IMR-90 (cell line): ENCODE data around the gene SPRR4. TPM values are rescaled to one million over a fixed set of nuclear protein-coding genes. Genes with fewer than 3 reads are reported as not detected.

Source experiments
- ATAC-seq: fragments of 200-7000 bp; cut with Tn5 transposase; 2 replicates; pipeline ENCODE4 v1.9.1; 2020; ENCODE audit warnings: low read depth, mild to moderate bottlenecking, moderate library complexity
- BruUV-seq: library from RNA; stranded (reverse); fragments of 400-500 nt; replicated peaks from 2 replicates; lab custom pipeline; 2021; lab: Mats Ljungman, UMichigan
- CTCF ChIA-PET: fragments of 300-600 bp; formaldehyde crosslinking; extraction: SDS; loops from one replicate; lab custom pipeline; 2021; ENCODE audit warnings: antibody characterized with exemption; lab: Yijun Ruan, JAX
- POLR2A ChIA-PET: fragments of 300-600 bp; sonication (Branson Sonifier 250); formaldehyde crosslinking; loops from one replicate; lab custom pipeline; 2022; ENCODE audit warnings: antibody characterized with exemption; ENCODE audit not compliant: unreplicated experiment; lab: Charles Lee
- DNase-seq: peaks from one replicate; pipeline ENCODE4 v3.0.0; 2013
- H2AFZ ChIP-seq: replicated peaks from 2 replicates; pipeline ENCODE3; 2013; ENCODE audit warnings: low read length, mild to moderate bottlenecking; ENCODE audit not compliant: poor library complexity
- H2AK5ac ChIP-seq: 2 replicates; pipeline ENCODE4 v1.6.1; 2013; ENCODE audit warnings: low read depth, low read length, inconsistent platforms
- H2AK9ac ChIP-seq: replicated peaks from 2 replicates; pipeline ENCODE3; 2013; ENCODE audit warnings: mild to moderate bottlenecking, low read depth, low read length, moderate library complexity; ENCODE audit not compliant: poor library complexity
- H2BK120ac ChIP-seq: 2 replicates; pipeline ENCODE4 v1.6.1; 2013; ENCODE audit warnings: low read depth, low read length, inconsistent platforms
- H2BK15ac ChIP-seq: 3 replicates; pipeline ENCODE4 v1.6.1; 2013; ENCODE audit warnings: low read depth, low read length, inconsistent platforms
- H2BK20ac ChIP-seq: 2 replicates; pipeline ENCODE4 v1.6.1; 2013; ENCODE audit warnings: low read depth, mild to moderate bottlenecking, inconsistent platforms, low read length, moderate library complexity
- H2BK5ac ChIP-seq: 2 replicates; pipeline ENCODE4 v1.6.1; 2013; ENCODE audit warnings: mild to moderate bottlenecking, low read depth, low read length, inconsistent platforms; ENCODE audit not compliant: poor library complexity, severe bottlenecking
- H3K14ac ChIP-seq: replicated peaks from 2 replicates; pipeline ENCODE4 v1.6.1; 2013; ENCODE audit warnings: low read depth, low read length, inconsistent platforms
- H3K18ac ChIP-seq: 2 replicates; pipeline ENCODE4 v1.6.1; 2013; ENCODE audit warnings: low read depth, low read length, control low read depth
- H3K23ac ChIP-seq: 2 replicates; pipeline ENCODE4 v1.6.1; 2013; ENCODE audit warnings: low read depth, low read length, inconsistent platforms
- H3K27ac ChIP-seq: 2 replicates; pipeline ENCODE4 v1.5.1; 2013; ENCODE audit warnings: mild to moderate bottlenecking, control low read depth, low read length; ENCODE audit not compliant: insufficient read depth
- H3K27me3 ChIP-seq: 2 replicates; pipeline ENCODE4 v1.6.1; 2013; ENCODE audit warnings: low read length; ENCODE audit not compliant: control insufficient read depth, insufficient read depth
- H3K36me3 ChIP-seq: 2 replicates; pipeline ENCODE4 v1.6.1; 2013; ENCODE audit warnings: low read length, mixed read lengths; ENCODE audit not compliant: control insufficient read depth, insufficient read depth
- H3K4ac ChIP-seq: 2 replicates; pipeline ENCODE4 v1.6.1; 2013; ENCODE audit warnings: low read depth, low read length, inconsistent platforms
- H3K4me1 ChIP-seq: 2 replicates; pipeline ENCODE4 v1.6.1; 2013; ENCODE audit warnings: low read length, mixed read lengths; ENCODE audit not compliant: control insufficient read depth, insufficient read depth
- H3K4me2 ChIP-seq: 2 replicates; pipeline ENCODE4 v1.6.1; 2013; ENCODE audit warnings: low read depth, mild to moderate bottlenecking, control low read depth, low read length, moderate library complexity
- H3K4me3 ChIP-seq: 2 replicates; pipeline ENCODE4 v1.5.1; 2013; ENCODE audit warnings: low read depth, mild to moderate bottlenecking, control low read depth, low read length, moderate library complexity; ENCODE audit not compliant: insufficient read depth
- H3K56ac ChIP-seq: 2 replicates; pipeline ENCODE4 v1.6.1; 2013; ENCODE audit warnings: low read length, inconsistent platforms; ENCODE audit not compliant: insufficient read depth; ENCODE audit errors: extremely low read depth
- H3K79me1 ChIP-seq, 2 experiments: 2 replicates each; pipeline ENCODE4 v1.6.1; 2013; ENCODE audit warnings: low read length in 2 of 2, inconsistent platforms in 1 of 2, low read depth in 1 of 2
- H3K9ac ChIP-seq: 2 replicates; pipeline ENCODE4 v1.6.1; 2013; ENCODE audit warnings: low read depth, low read length, control low read depth
- H3K9me1 ChIP-seq: 2 replicates; pipeline ENCODE4 v1.6.1; 2013; ENCODE audit warnings: low read length, inconsistent platforms; ENCODE audit not compliant: insufficient read depth
- H3K9me3 ChIP-seq: 2 replicates; pipeline ENCODE4 v1.6.1; 2013; ENCODE audit warnings: low read length; ENCODE audit not compliant: control insufficient read depth, insufficient read depth
- H4K20me1 ChIP-seq: 2 replicates; pipeline ENCODE4 v1.6.1; 2013; ENCODE audit warnings: low read length, inconsistent platforms; ENCODE audit not compliant: insufficient read depth
- H4K5ac ChIP-seq: 2 replicates; pipeline ENCODE4 v1.6.1; 2013; ENCODE audit warnings: mild to moderate bottlenecking, low read depth, low read length, control low read depth
- H4K8ac ChIP-seq, 2 experiments: 2 replicates each; pipeline ENCODE4 v1.6.1; 2013; ENCODE audit warnings: low read depth in 2 of 2, low read length in 2 of 2, control low read depth in 1 of 2, inconsistent platforms in 1 of 2
- H4K91ac ChIP-seq: 2 replicates; pipeline ENCODE4 v1.6.1; 2013; ENCODE audit warnings: low read depth, low read length, inconsistent platforms; ENCODE audit not compliant: insufficient read depth
- CEBPB ChIP-seq: IDR thresholded peaks from 2 replicates; pipeline ENCODE4 v1.6.1; 2012; ENCODE audit warnings: low read depth, low read length, improper control_type of control experiment
- RFX5 ChIP-seq: IDR thresholded peaks from 2 replicates; pipeline ENCODE4 v1.8.0; 2012; ENCODE audit warnings: low read depth, mild to moderate bottlenecking, low read length, moderate library complexity
- WGBS, 2 experiments: methylation state at CpG; one replicate each; pipeline versions ENCODE4 v1.1.5 to v1.1.7; 2013; ENCODE audit warnings: missing lambda C conversion rate in 2 of 2; ENCODE audit not compliant: insufficient read length in 1 of 2; ENCODE audit errors: extremely low coverage in 2 of 2; 5-methylcytosine and 5-hydroxymethylcytosine counted together
- dilution Hi-C: fragments of 300-500 bp; cut with HindIII; formaldehyde crosslinking; loops from one replicate; pipeline ENCODE4 v1.14.3; 2018; ENCODE audit warnings: low sequenced_read_pairs; ENCODE audit not compliant: unreplicated experiment
- in situ Hi-C: fragments of 300-500 bp; cut with MboI; formaldehyde crosslinking; loops from 3 replicates; pipeline ENCODE4 v1.14.3; 2019; ENCODE audit warnings: low sequenced_read_pairs, inconsistent platforms, mixed read lengths
- intact Hi-C: fragments of 100-400 bp; cut with micrococcal nuclease; formaldehyde crosslinking; loops from 2 replicates; pipeline ENCODE4 v1.10.0; 2022
- polyA plus RNA-seq, 3 experiments: library from polyadenylated mRNA; depleted of rRNA; stranded (reverse); fragments of >200 nt; gene quantifications; 2 replicates each; pipeline ENCODE4 v1.2.3, GENCODE V29; 2012; ENCODE audit warnings: low replicate concordance in 1 of 3
- total RNA-seq: library from RNA; depleted of rRNA; stranded (reverse); fragments of >200 nt; gene quantifications from 2 replicates; pipeline ENCODE4 v1.2.3, GENCODE V29; 2012
- TF ChIP-seq, protein P1 (sequence below): conservative IDR thresholded peaks from 2 replicates; pipeline ENCODE4 v1.5.1; 2012; ENCODE audit warnings: mild to moderate bottlenecking, low read depth, low read length, improper control_type of control experiment

Gene SPRR4
- total and polyA plus RNA-seq, 2 of the 4 experiments (the other 2 are of a cell fraction) = not detected

- Histone ChIP-seq H3K36me3 (no peaks in the 10 kb centered on the region), H3K27me3 (no peaks in the 10 kb centered on the region), H2BK5ac (no peak overlapping the region), H3K4me2 (no peak overlapping the region), H3K9me3 (no peaks in the 10 kb centered on the region), H2BK15ac (no peak overlapping the region), H4K91ac (no peak overlapping the region), H3K4me1 (no peaks in the 10 kb centered on the region), H3K4ac (no peak overlapping the region), H2AK5ac (no peak overlapping the region), H3K79me1 (no peaks in the 10 kb centered on the region), H2AK9ac (no peak overlapping the region), H2AFZ (no peak overlapping the region), H3K9ac (no peak overlapping the region), H3K27ac (no peak overlapping the region), H3K18ac (no peak overlapping the region), H3K23ac (no peak overlapping the region), H4K20me1 (no peaks in the 10 kb centered on the region), H3K14ac (no peak overlapping the region), H3K9me1 (no peaks in the 10 kb centered on the region), H4K5ac (no peak overlapping the region), H4K8ac (no peak overlapping the region), H3K56ac (no peak overlapping the region), H2BK120ac (no peak overlapping the region), H2BK20ac (no peak overlapping the region), H3K4me3 (no peak overlapping the region)
- dilution Hi-C loops = no loop called here
- intact Hi-C loops = no loop called here
- BruUV-seq = no TSS peak
- TF ChIP-seq, protein P1, sequence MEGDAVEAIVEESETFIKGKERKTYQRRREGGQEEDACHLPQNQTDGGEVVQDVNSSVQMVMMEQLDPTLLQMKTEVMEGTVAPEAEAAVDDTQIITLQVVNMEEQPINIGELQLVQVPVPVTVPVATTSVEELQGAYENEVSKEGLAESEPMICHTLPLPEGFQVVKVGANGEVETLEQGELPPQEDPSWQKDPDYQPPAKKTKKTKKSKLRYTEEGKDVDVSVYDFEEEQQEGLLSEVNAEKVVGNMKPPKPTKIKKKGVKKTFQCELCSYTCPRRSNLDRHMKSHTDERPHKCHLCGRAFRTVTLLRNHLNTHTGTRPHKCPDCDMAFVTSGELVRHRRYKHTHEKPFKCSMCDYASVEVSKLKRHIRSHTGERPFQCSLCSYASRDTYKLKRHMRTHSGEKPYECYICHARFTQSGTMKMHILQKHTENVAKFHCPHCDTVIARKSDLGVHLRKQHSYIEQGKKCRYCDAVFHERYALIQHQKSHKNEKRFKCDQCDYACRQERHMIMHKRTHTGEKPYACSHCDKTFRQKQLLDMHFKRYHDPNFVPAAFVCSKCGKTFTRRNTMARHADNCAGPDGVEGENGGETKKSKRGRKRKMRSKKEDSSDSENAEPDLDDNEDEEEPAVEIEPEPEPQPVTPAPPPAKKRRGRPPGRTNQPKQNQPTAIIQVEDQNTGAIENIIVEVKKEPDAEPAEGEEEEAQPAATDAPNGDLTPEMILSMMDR = no peak
- TF ChIP-seq RFX5 = no peak
- TF ChIP-seq CEBPB = no peak
- ChIA-PET POLR2A (no interaction called here), CTCF (no interaction called here)
- in situ Hi-C loops = no loop called here
- DNase-seq (no peak), ATAC-seq (no peak)
- no CpG with 5 or more reads among the region's 1 CpG for WGBS, 2 experiments
Measured at GRCh38 chr1:153000294-153000693, 29.8 kb downstream of the SPRR4 start.
